Activated CD8-positive, alpha-beta memory T cell treated with anti-CD3 and anti-CD28 coated beads, Interleukin-2, amount 50 U/mL, for 1 hour (primary cell): ENCODE data around the gene KRTAP19-5.
"Not testable (repeated sequence)": the region's sequence is repeated elsewhere in the genome, so short reads cannot be mapped to it uniquely, and the experiment has no call there.

Source experiments
- DNase-seq: peaks from one replicate; pipeline ENCODE4 v3.0.0-alpha.2; 2020; ENCODE audit errors: extremely low read depth

KRTAP19-5 gene

DNA sequence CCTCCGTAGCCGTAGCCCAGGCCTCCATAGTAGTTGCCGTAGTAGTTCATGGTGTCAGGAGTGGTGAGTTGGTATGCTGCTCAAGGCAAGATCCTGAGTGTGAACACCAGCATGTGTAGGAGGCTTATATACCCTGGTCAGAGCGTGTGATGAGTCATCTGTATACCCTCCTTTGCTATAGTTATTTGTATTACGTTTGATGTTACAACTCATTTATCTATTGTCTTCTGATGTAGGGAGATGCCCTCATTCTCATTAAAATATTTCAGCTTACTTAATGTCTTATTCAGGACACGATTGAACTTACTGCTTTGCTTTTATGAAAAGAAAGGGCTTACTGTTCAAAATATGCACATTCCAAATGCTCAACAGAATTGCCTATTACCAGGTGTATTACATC lies at the start of gene KRTAP19-5:
Gene KRTAP19-5, minus strand, starts transcription at position 101 of the 400 bp plus-strand sequence. Its CDS starts 51 bp downstream, at position 50.
- no peak for DNase-seq

DNA sequence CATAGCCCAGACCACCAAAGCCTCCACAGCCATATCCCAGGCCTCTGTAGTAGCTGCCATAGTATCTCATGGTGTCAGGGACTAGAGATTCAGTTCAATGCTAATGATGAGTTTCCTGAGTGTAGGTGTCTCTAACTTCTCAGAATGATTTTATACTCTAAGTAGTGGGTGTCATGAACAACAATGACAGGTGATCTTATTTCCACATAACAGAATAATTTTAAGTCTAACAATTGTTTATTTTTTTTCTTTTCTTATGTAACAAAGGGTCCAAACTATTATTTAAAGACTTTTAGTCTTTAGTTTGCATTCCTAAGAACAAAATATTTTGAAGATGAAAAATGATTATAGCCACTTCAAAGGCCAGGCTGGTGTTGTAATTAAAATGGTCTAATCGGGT lies 39.8 kb upstream of the KRTAP19-5 start, which contains the start of gene KRTAP19-6:
Gene KRTAP19-6, minus strand, starts transcription at position 101 of the 400 bp plus-strand sequence. Its CDS starts 31 bp downstream, at position 70.
- DNase-seq = no peak

DNA sequence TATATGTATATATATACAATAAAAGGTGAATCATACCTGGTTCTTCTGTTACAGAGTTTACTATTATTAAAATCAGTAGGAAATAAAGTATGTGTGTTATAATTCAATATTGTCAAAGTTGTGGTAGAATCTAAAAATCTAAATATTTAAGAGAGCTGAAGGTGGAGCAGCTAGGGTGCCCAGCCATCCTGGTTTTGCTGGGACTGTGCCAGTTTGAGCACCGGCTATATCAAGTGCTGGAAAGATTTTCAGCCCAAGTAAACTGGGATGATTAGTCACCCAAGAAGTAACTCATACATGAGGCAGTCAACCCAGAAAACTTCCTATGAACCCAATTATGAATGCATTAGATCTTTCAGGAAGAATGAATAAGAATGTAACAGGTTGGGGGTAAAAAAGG lies 16.9 kb upstream of the KRTAP19-5 start:
- DNase-seq = no peak

DNA sequence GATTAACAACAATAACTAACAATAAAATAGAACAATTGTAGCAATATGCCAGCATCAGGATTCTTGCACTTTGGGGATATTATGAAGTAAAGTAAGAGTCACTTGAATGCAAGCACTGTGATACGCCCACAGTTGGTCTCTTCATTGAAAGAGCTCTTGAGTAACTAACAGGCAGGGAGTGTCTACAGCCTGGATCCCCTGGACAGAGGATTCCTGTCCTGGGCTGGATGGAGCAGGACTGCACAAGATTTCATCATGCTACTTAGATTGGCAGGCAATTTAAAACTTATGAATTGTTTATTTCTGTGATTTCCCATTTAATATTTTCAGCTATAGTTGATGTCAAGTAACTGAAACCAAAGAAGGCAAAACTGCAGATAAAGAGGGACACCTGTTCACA lies 13.7 kb upstream of the KRTAP19-5 start:
- DNase-seq = no peak

DNA sequence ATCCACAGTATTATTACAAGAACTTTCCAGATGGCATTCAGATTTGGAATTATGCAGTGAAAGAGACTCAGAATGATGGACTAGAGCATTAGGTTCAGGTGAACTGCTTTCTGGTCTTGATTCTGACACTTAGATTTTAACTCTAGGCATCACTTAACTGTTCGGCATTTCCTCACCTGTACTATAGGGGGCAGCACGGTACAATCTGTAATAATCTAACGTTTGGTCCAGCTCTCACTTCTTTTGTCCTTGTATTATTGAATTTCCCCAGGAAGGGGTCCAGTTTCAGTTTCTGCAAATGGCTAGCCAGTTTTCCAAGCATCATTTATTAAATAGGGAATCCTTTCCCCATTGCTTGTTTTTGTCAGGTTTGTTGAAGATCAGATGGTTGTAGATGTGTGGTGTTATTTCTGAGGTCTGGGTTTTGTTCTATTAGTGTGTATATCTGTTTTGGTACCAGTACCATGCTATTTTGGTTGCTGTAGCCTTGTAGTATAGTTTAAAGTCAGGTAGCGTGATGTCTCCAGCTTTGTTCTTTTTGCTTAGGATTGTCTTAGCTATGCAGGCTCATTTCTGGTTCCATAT lies 3.8 kb upstream of the KRTAP19-5 start:
- DNase-seq = not testable (repeated sequence)

DNA sequence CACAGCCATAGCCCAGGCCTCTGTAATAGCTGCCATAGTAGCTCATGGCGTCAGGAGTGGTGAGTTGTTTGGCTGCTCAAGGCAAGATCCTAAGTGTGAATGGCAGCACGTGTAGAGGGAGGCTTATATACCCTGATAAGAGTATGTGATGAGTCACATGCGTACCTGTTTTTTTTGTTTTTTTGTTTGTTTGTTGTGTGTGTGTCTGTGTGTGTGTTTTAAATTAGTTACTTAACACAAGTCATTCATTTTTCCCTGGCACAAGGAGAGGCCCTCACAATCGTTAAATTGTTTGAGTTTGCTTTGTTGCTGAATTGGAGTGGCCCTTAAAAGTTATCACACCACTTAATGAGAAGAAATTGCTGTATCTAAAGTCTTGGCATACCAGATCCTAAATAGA lies 4.9 kb downstream of the KRTAP19-5 start, which contains the start of gene KRTAP19-4:
Gene KRTAP19-4, minus strand, starts transcription at position 101 of the 400 bp plus-strand sequence. Its CDS starts 55 bp downstream, at position 46.
- no peak for DNase-seq

DNA sequence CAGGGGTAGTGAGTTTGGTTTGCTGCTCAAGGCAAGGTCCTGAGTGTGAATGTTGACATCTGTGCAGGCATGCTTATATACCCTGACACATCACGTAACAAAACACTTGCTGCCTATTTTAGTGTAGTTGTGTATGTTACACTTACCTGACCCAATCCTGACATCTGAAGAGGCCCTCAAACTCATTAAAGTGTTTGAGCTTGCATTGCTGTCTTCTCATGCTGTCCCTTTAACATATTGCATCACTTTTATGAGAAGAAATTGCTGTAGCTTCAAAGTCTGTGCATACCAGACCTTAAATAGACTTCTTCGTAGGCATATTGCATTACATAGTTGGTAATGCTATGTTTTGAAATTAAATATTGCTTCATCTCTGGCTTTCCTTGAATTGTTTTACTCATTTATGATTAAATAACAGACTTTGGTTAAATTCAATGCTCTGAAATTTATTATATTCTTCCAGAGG lies 9.9 kb downstream of the KRTAP19-5 start, which contains the start of gene KRTAP19-3:
Gene KRTAP19-3, minus strand, starts transcription at position 51 of the 466 bp plus-strand sequence. CDS start 56 bp downstream, outside the sequence.
- DNase-seq = no peak

DNA sequence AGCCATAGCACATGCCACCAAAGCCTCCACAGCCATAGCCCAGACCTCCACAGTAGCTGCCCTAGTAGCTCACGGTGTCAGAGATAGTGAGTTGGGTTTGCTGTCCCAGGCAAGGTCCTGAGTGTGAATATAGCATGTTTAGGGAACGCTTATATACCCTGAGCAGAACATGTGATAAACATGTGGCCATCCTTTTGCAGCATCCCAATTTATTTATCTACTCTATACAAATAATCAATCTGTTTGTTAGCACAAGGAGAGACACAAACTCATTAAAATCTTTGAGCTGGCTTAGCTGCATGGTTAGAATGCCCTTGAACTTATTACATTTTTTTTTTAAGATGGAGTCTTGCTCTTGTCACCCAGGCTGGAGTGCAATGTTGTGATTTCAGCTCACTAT lies 14.6 kb downstream of the KRTAP19-5 start, which contains the start of gene KRTAP19-2:
Gene KRTAP19-2, minus strand, starts transcription at position 101 of the 400 bp plus-strand sequence. Its CDS starts 88 bp downstream, at position 13.
- no peak for DNase-seq

DNA sequence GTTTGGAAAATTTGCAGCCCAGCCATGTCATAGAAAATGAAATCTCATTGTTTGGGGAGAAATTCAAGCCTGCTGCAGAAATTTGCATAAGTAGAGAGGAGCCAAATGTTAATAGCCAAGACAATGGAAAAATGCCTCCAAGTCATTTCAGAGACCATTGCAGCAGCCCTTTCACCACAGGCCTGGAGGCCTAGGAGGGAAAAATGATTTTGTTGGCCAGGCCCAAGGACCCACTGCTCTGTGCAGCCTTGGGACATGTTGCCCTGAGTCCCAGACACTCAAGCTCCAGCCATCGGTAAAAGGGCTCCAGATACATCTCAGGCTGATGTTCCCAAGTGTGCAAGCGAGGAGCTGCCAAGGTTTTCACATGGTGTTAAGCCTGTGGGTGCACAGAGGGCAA lies 15.8 kb downstream of the KRTAP19-5 start:
- DNase-seq = no peak

DNA sequence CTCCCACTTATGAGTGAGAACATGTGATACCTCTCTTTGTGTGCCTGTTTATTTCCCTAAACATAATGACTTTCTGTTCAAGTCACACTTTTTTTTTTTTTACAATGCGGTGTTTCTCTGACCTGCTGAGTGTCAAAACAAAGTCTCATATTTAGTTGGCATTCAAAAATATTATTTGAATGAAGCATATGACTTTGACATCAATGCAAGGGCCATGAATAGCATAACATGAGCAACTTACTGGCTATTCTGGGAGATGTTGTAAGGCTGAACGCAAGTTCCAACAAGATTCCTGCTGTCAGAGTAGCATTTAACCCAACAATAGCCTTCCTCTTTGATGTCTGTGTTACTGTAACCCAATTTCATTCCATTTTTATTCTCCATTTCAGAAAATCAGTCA lies 19.8 kb downstream of the KRTAP19-5 start:
- no peak for DNase-seq

DNA sequence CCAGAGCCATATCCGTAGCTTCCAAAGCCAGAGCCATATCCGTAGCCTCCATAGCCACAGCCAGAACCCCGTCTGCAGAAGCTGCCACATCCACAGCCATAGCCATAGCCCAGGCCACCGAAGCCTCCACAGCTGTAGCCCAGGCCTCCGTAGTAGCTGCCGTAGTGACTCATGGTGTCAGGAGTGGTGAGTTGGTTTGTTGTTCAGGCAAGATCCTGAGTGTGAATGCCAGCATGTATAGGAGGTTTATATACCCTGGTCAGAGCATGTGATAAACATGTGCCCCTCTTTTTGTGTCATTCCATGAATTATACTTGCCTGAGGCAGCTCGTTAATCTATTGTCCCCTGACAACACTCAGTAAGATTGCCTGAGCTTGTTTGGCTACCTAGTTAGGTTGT lies 21.8 kb downstream of the KRTAP19-5 start, which contains the start of gene KRTAP19-1:
Gene KRTAP19-1, minus strand, starts transcription at position 223 of the 400 bp plus-strand sequence. Its CDS starts 50 bp downstream, at position 173.
- DNase-seq = no peak

DNA sequence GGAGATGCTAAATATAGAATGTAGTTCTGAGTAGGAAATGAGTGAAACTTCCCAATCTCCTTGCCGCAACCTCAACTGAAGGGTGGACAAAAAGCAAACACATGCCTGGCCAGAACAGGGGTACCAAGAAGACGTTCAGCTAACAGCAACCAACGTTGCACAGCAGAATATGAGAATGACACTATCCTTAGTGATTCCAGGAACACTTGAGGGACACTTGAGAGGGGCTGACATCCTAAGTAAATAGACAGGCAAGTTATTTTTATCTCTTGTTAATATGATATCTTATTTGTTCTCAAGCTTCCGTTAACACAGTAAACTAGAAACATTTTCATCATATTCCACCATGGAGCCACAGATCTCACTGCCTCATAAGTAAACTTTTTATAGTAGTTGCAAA lies 22.7 kb downstream of the KRTAP19-5 start:
- DNase-seq = no peak

DNA sequence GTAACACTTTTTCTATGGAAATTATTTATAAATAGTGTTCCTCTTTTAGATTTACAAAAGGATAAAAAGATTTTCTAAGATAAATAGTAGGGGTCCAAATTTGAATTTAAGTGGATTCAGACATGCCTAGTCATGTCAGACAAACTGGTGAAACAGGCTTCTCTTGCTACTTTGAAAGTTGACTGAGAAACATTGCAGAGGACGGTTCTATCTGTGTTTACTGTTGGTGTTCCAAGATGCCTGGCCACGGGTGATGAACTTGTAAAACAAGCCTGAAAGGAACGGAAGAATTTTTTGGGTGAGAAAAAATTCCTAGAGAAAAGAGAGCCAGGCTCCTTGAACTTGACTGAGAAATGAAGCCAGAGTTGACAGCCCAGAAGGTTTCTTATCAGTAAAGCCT lies 23.9 kb downstream of the KRTAP19-5 start:
- no peak for DNase-seq

DNA sequence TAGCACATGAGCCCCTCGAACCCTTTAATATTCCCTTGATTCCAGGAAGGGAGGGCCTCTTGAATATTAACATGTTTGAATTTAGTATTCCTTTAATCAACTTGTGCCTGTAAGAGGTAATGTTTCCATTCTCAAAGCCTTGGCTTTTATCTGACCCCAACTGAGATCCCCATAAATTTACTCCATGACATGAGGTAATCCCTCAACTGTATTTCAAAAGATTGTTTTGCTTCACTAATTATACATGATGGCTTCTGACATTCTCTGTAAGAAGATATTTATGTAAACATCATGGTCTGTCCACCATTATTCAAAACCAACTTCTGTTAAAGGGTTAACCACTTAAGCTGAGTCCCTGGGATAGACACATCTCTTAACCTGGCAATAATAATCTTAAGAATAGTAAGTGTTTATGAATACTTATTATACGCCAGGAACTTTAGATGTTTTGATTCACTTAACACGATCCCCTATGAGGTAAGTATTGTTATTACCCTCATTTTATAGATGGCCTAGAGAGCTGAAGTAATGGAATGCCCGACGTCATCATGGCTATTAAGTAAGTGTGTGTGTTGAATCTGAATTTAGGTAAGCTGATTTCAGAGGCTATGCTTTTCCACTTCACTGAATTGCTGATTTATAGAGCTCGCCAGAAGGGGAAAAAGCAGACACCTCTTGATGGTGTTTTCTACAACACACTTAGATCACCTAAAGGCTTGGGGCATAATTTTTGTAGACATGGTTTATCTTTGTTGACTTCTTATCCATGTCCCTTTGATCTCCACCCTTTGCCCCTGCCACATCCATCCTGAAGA lies 32.8 kb downstream of the KRTAP19-5 start:
- no peak for DNase-seq

DNA sequence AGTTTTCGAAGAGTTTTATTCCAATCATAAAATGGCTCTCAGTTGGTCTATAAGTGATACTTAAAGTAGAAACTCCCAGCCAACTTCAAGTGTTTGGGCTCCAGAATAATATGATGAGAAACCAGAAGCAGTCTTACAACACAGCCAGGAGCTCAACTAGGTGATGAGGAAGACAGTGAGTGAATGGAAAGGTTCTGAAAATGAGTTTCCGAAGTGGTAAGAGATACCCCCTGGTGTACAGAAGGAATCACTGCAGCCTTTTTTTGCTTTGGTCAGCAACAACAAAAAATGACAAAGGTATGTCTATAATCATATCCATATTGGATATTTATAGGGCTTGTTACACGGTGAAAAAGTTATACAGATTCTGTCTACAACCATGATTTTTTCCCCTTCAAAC lies 38.2 kb downstream of the KRTAP19-5 start:
- DNase-seq = no peak
